HEK293 (cell line): Measurements from ENCODE around the gene CRK.

Experiments used
- GLI4 ChIP-seq: fragments of 450-650 bp; formaldehyde crosslinking; IDR thresholded peaks from 2 replicates; pipeline ENCODE4 v1.5.1; 2016; ENCODE audit warnings: missing biosample characterization, missing genetic modification characterization
- KLF1 ChIP-seq: fragments of 450-650 bp; formaldehyde crosslinking; IDR thresholded peaks from 2 replicates; pipeline ENCODE4 v1.5.1; 2016; ENCODE audit warnings: missing biosample characterization, missing genetic modification characterization
- KLF10 ChIP-seq: fragments of 450-650 bp; IDR thresholded peaks from 2 replicates; pipeline ENCODE4 v1.5.1; 2018; ENCODE audit warnings: missing biosample characterization, mild to moderate bottlenecking, missing genetic modification characterization
- SP3 ChIP-seq: fragments of 450-650 bp; formaldehyde crosslinking; IDR thresholded peaks from 2 replicates; pipeline ENCODE4 v1.5.1; 2016; ENCODE audit warnings: missing biosample characterization, missing genetic modification characterization
- SP7 ChIP-seq: fragments of 450-650 bp; formaldehyde crosslinking; IDR thresholded peaks from 2 replicates; pipeline ENCODE4 v1.5.1; 2016; ENCODE audit warnings: missing biosample characterization, missing genetic modification characterization
- TCF7L2 ChIP-seq: IDR thresholded peaks from 2 replicates; pipeline ENCODE4 v1.6.1; 2011; ENCODE audit warnings: low read depth, mild to moderate bottlenecking, inconsistent platforms, low read length, moderate library complexity, borderline replicate concordance
- TRIM28 ChIP-seq: IDR thresholded peaks from 2 replicates; pipeline ENCODE4 v1.6.1; 2011; ENCODE audit warnings: low read length, control low read depth, borderline replicate concordance
- YY1 ChIP-seq: fragments of 450-650 bp; formaldehyde crosslinking; IDR thresholded peaks from 2 replicates; pipeline ENCODE4 v1.5.1; 2018; ENCODE audit warnings: missing biosample characterization, missing genetic modification characterization
- YY2 ChIP-seq: fragments of 450-650 bp; formaldehyde crosslinking; IDR thresholded peaks from 2 replicates; pipeline ENCODE4 v1.5.1; 2016; ENCODE audit warnings: missing biosample characterization, missing genetic modification characterization
- ZBTB1 ChIP-seq: fragments of 450-650 bp; formaldehyde crosslinking; IDR thresholded peaks from 2 replicates; pipeline ENCODE4 v1.5.1; 2016; ENCODE audit warnings: missing biosample characterization, missing genetic modification characterization
- ZNF202 ChIP-seq: fragments of 450-650 bp; formaldehyde crosslinking; IDR thresholded peaks from 2 replicates; pipeline ENCODE4 v1.5.1; 2016; ENCODE audit warnings: missing biosample characterization, missing genetic modification characterization, borderline replicate concordance
- ZNF335 ChIP-seq: fragments of 450-650 bp; formaldehyde crosslinking; conservative IDR thresholded peaks from 2 replicates; pipeline ENCODE4 v1.5.1; 2016; ENCODE audit warnings: missing biosample characterization, missing genetic modification characterization
- ZNF394 ChIP-seq: fragments of 450-650 bp; formaldehyde crosslinking; IDR thresholded peaks from 2 replicates; pipeline ENCODE4 v1.5.1; 2016; ENCODE audit warnings: missing biosample characterization, missing genetic modification characterization, mild to moderate bottlenecking, moderate library complexity, borderline replicate concordance
- ZNF473 ChIP-seq: fragments of 450-650 bp; formaldehyde crosslinking; IDR thresholded peaks from 2 replicates; pipeline ENCODE4 v1.5.1; 2017; ENCODE audit warnings: missing biosample characterization, missing genetic modification characterization
- ZNF548 ChIP-seq: fragments of 450-650 bp; formaldehyde crosslinking; IDR thresholded peaks from 2 replicates; pipeline ENCODE4 v1.5.1; 2016; ENCODE audit warnings: missing biosample characterization, missing genetic modification characterization
- ZNF549 ChIP-seq: fragments of 450-650 bp; IDR thresholded peaks from 2 replicates; pipeline ENCODE4 v1.5.1; 2018; ENCODE audit warnings: missing biosample characterization, missing genetic modification characterization, mild to moderate bottlenecking, inconsistent platforms, moderate library complexity
- ZNF558 ChIP-seq: fragments of 450-650 bp; formaldehyde crosslinking; IDR thresholded peaks from 2 replicates; pipeline ENCODE4 v1.5.1; 2016; ENCODE audit warnings: missing biosample characterization, missing genetic modification characterization
- ZNF621 ChIP-seq: fragments of 450-650 bp; formaldehyde crosslinking; IDR thresholded peaks from 2 replicates; pipeline ENCODE4 v1.5.1; 2017; ENCODE audit warnings: missing biosample characterization, missing genetic modification characterization
- ZNF629 ChIP-seq: fragments of 450-650 bp; formaldehyde crosslinking; IDR thresholded peaks from 2 replicates; pipeline ENCODE4 v1.5.1; 2017; ENCODE audit warnings: missing biosample characterization, missing genetic modification characterization
- ZNF785 ChIP-seq: fragments of 450-650 bp; formaldehyde crosslinking; IDR thresholded peaks from 2 replicates; pipeline ENCODE4 v1.5.1; 2016; ENCODE audit warnings: missing biosample characterization, missing genetic modification characterization
- ZSCAN30 ChIP-seq: fragments of 450-650 bp; IDR thresholded peaks from 2 replicates; pipeline ENCODE4 v1.5.1; 2018; ENCODE audit warnings: missing biosample characterization, mild to moderate bottlenecking, missing genetic modification characterization, moderate library complexity
- TF ChIP-seq, protein P1 (sequence below): fragments of 450-650 bp; formaldehyde crosslinking; IDR thresholded peaks from 2 replicates; pipeline ENCODE4 v1.5.1; 2017; ENCODE audit warnings: missing biosample characterization, missing genetic modification characterization
- TF ChIP-seq, protein P2 (sequence below): fragments of 450-650 bp; formaldehyde crosslinking; IDR thresholded peaks from 2 replicates; pipeline ENCODE4 v1.5.1; 2016; ENCODE audit warnings: missing biosample characterization, missing genetic modification characterization
- TF ChIP-seq, protein P3 (sequence below): fragments of 450-650 bp; formaldehyde crosslinking; IDR thresholded peaks from 2 replicates; pipeline ENCODE4 v1.5.1; 2017; ENCODE audit warnings: missing biosample characterization, missing genetic modification characterization
- TF ChIP-seq, protein P4 (sequence below): fragments of 450-650 bp; formaldehyde crosslinking; IDR thresholded peaks from 2 replicates; pipeline ENCODE4 v1.5.0; 2017; ENCODE audit warnings: missing biosample characterization, missing genetic modification characterization, borderline replicate concordance
- TF ChIP-seq, protein P5 (sequence below): fragments of 450-650 bp; formaldehyde crosslinking; IDR thresholded peaks from 2 replicates; pipeline ENCODE4 v1.5.1; 2017; ENCODE audit warnings: missing biosample characterization, missing genetic modification characterization
- TF ChIP-seq, protein P6 (sequence below): fragments of 450-650 bp; formaldehyde crosslinking; IDR thresholded peaks from 2 replicates; pipeline ENCODE4 v1.5.1; 2017; ENCODE audit warnings: missing biosample characterization, missing genetic modification characterization
- TF ChIP-seq, protein P7 (sequence below): fragments of 450-650 bp; formaldehyde crosslinking; IDR thresholded peaks from 2 replicates; pipeline ENCODE4 v1.5.1; 2016; ENCODE audit warnings: missing biosample characterization, missing genetic modification characterization

CRK gene

DNA sequence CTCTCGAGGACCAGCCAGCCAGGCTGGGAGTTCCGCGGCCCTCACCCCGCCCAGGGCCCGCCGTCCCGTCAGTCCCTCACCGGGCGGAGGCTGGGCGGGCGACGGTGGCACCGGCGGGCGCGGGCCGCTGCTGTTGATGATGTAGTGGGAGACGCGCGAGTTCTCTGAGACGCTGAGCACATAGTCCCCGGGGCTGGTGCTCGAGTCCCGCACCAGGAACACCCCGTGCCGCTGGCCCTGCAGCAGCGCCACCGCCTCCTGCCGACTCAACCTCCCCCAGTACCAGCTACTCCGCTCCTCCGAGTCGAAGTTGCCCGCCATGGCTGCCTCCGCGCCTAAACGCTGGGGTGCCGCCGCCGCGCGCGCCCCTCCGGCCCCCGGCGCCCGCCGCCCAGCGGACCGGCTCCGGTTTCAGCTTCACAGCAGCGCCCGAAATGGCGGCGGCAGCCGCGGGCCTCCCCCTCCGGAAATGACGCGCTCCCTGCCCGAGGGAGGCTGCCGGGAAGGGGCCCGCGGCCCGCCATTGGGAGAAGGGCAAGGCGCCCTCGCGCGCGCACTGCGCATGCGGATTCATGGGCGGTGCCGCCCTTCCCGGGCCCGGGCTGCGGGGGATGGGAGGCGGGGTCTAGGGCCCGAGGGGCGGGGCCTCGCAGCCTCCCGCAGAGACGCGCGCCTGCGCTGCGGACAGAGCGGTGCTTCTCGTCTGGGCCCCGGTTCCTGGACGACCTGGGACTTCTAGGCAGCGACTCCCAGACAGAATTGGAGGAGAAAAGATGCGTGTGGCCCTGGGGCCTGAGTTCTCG is at the start of gene CRK (continued):
- no peak; the same call in none of the 2 replicates for TF ChIP-seq ZNF335
- TF ChIP-seq ZNF202 (tag by site-specific recombination), result no peak
- TF ChIP-seq, protein P1, sequence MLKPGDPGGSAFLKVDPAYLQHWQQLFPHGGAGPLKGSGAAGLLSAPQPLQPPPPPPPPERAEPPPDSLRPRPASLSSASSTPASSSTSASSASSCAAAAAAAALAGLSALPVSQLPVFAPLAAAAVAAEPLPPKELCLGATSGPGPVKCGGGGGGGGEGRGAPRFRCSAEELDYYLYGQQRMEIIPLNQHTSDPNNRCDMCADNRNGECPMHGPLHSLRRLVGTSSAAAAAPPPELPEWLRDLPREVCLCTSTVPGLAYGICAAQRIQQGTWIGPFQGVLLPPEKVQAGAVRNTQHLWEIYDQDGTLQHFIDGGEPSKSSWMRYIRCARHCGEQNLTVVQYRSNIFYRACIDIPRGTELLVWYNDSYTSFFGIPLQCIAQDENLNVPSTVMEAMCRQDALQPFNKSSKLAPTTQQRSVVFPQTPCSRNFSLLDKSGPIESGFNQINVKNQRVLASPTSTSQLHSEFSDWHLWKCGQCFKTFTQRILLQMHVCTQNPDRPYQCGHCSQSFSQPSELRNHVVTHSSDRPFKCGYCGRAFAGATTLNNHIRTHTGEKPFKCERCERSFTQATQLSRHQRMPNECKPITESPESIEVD (tag by site-specific recombination), result no peak
- no peak for TF ChIP-seq ZNF621
- TF ChIP-seq, protein P2, sequence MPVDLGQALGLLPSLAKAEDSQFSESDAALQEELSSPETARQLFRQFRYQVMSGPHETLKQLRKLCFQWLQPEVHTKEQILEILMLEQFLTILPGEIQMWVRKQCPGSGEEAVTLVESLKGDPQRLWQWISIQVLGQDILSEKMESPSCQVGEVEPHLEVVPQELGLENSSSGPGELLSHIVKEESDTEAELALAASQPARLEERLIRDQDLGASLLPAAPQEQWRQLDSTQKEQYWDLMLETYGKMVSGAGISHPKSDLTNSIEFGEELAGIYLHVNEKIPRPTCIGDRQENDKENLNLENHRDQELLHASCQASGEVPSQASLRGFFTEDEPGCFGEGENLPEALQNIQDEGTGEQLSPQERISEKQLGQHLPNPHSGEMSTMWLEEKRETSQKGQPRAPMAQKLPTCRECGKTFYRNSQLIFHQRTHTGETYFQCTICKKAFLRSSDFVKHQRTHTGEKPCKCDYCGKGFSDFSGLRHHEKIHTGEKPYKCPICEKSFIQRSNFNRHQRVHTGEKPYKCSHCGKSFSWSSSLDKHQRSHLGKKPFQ (tag by site-specific recombination), result no peak
- TF ChIP-seq SP3 (tag by site-specific recombination), result peak; percentile 84
- TF ChIP-seq SP7, result no peak
- no peak for TF ChIP-seq ZNF549 (tag by site-specific recombination)
- TF ChIP-seq, protein P3, sequence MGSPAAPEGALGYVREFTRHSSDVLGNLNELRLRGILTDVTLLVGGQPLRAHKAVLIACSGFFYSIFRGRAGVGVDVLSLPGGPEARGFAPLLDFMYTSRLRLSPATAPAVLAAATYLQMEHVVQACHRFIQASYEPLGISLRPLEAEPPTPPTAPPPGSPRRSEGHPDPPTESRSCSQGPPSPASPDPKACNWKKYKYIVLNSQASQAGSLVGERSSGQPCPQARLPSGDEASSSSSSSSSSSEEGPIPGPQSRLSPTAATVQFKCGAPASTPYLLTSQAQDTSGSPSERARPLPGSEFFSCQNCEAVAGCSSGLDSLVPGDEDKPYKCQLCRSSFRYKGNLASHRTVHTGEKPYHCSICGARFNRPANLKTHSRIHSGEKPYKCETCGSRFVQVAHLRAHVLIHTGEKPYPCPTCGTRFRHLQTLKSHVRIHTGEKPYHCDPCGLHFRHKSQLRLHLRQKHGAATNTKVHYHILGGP, result peak; percentile 88
- no peak for TF ChIP-seq TRIM28
- TF ChIP-seq, protein P4, sequence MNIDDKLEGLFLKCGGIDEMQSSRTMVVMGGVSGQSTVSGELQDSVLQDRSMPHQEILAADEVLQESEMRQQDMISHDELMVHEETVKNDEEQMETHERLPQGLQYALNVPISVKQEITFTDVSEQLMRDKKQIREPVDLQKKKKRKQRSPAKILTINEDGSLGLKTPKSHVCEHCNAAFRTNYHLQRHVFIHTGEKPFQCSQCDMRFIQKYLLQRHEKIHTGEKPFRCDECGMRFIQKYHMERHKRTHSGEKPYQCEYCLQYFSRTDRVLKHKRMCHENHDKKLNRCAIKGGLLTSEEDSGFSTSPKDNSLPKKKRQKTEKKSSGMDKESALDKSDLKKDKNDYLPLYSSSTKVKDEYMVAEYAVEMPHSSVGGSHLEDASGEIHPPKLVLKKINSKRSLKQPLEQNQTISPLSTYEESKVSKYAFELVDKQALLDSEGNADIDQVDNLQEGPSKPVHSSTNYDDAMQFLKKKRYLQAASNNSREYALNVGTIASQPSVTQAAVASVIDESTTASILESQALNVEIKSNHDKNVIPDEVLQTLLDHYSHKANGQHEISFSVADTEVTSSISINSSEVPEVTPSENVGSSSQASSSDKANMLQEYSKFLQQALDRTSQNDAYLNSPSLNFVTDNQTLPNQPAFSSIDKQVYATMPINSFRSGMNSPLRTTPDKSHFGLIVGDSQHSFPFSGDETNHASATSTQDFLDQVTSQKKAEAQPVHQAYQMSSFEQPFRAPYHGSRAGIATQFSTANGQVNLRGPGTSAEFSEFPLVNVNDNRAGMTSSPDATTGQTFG, result no peak
- TF ChIP-seq ZNF548, result no peak
- peak; percentile 89 for TF ChIP-seq YY2
- TF ChIP-seq TCF7L2, result no peak
- TF ChIP-seq, protein P5, sequence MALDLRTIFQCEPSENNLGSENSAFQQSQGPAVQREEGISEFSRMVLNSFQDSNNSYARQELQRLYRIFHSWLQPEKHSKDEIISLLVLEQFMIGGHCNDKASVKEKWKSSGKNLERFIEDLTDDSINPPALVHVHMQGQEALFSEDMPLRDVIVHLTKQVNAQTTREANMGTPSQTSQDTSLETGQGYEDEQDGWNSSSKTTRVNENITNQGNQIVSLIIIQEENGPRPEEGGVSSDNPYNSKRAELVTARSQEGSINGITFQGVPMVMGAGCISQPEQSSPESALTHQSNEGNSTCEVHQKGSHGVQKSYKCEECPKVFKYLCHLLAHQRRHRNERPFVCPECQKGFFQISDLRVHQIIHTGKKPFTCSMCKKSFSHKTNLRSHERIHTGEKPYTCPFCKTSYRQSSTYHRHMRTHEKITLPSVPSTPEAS, result no peak
- TF ChIP-seq GLI4 (tag by site-specific recombination), result no peak
- no peak for TF ChIP-seq ZNF558 (tag by site-specific recombination)
- no peak for TF ChIP-seq ZNF473
- no peak for TF ChIP-seq ZNF629 (tag by site-specific recombination)
- peak; percentile 96 for TF ChIP-seq YY1 (tag by site-specific recombination)
- TF ChIP-seq, protein P6, sequence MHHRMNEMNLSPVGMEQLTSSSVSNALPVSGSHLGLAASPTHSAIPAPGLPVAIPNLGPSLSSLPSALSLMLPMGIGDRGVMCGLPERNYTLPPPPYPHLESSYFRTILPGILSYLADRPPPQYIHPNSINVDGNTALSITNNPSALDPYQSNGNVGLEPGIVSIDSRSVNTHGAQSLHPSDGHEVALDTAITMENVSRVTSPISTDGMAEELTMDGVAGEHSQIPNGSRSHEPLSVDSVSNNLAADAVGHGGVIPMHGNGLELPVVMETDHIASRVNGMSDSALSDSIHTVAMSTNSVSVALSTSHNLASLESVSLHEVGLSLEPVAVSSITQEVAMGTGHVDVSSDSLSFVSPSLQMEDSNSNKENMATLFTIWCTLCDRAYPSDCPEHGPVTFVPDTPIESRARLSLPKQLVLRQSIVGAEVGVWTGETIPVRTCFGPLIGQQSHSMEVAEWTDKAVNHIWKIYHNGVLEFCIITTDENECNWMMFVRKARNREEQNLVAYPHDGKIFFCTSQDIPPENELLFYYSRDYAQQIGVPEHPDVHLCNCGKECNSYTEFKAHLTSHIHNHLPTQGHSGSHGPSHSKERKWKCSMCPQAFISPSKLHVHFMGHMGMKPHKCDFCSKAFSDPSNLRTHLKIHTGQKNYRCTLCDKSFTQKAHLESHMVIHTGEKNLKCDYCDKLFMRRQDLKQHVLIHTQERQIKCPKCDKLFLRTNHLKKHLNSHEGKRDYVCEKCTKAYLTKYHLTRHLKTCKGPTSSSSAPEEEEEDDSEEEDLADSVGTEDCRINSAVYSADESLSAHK (tag by site-specific recombination), result no peak
- TF ChIP-seq, protein P7, sequence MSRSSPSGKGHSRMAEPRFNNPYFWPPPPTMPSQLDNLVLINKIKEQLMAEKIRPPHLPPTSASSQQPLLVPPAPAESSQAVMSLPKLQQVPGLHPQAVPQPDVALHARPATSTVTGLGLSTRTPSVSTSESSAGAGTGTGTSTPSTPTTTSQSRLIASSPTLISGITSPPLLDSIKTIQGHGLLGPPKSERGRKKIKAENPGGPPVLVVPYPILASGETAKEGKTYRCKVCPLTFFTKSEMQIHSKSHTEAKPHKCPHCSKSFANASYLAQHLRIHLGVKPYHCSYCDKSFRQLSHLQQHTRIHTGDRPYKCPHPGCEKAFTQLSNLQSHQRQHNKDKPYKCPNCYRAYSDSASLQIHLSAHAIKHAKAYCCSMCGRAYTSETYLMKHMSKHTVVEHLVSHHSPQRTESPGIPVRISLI (tag by site-specific recombination), result no peak
- peak; percentile 66 for TF ChIP-seq ZSCAN30 (tag by site-specific recombination)
- TF ChIP-seq KLF10 (tag by site-specific recombination), result peak; percentile 75
- TF ChIP-seq ZNF785 (tag by site-specific recombination), result peak; percentile 40; the same call in 1 of the 2 replicates
- no peak for TF ChIP-seq ZNF394 (tag by site-specific recombination)
- TF ChIP-seq KLF1 (tag by site-specific recombination), result peak; percentile 27; the same call in 1 of the 2 replicates
- TF ChIP-seq ZBTB1 (tag by site-specific recombination), result no peak
